Neutrophil (primary cell): ENCODE measurements around the gene PPBP.

ENCODE experiments used
- H3K27ac ChIP-seq: fragments of 200-600 bp; sonication (generic); 2 replicates; pipeline ENCODE4 v1.5.1; 2016; ENCODE audit warnings: mild to moderate bottlenecking, moderate library complexity
- H3K27me3 ChIP-seq: fragments of 200-600 bp; sonication (generic); 2 replicates; pipeline ENCODE4 v1.6.0; 2016; ENCODE audit warnings: mild to moderate bottlenecking
- H3K36me3 ChIP-seq: fragments of 200-600 bp; sonication (generic); 2 replicates; pipeline ENCODE4 v1.5.1; 2017
- H3K4me1 ChIP-seq, 2 experiments: fragments of 200-600 bp in 1 of 2; sonication (generic) in 1 of 2; 1 replicate in 1 of 2; 2 replicates in 1 of 2; pipeline versions ENCODE4 v1.5.1 to v1.6.1; 2013 to 2016; ENCODE audit warnings: low read depth in 1 of 2, low read length in 1 of 2, mild to moderate bottlenecking in 1 of 2, moderate library complexity in 1 of 2; ENCODE audit not compliant: control insufficient read depth in 1 of 2, insufficient read depth in 1 of 2
- H3K4me3 ChIP-seq, 2 experiments: fragments of 200-600 bp in 1 of 2; sonication (generic) in 1 of 2; 1 replicate in 1 of 2; 2 replicates in 1 of 2; pipeline ENCODE4 v1.5.1; 2013 to 2016; ENCODE audit warnings: low read depth in 1 of 2, low read length in 1 of 2, mild to moderate bottlenecking in 1 of 2, moderate library complexity in 1 of 2
- H3K9me3 ChIP-seq: fragments of 200-600 bp; sonication (generic); 2 replicates; pipeline ENCODE4 v1.5.1; 2016
- CTCF ChIP-seq: fragments of 200-600 bp; sonication (generic); IDR thresholded peaks from 2 replicates; pipeline ENCODE4 v1.5.1; 2016; ENCODE audit warnings: antibody characterized with exemption

PPBP gene

GRCh38 chr4:73943555-73943954, 44.4 kb downstream of the PPBP start:
- Histone ChIP-seq H3K27me3 (peaks cover 68% of the 10 kb centered on the region), H3K9me3 (no peaks in the 10 kb centered on the region), H3K4me3 (no peak overlapping the region), H3K36me3 (no peaks in the 10 kb centered on the region), H3K4me1 (peaks cover 8 to 13% of the 10 kb centered on the region in 2 experiments), H3K27ac (no peak overlapping the region)
- no peak for TF ChIP-seq CTCF

- no peak overlapping the region for H3K4me3 ChIP-seq
- TF ChIP-seq CTCF: no peak
- H3K36me3 ChIP-seq: no peaks in the 10 kb centered on the region
- H3K27me3 ChIP-seq: peaks cover 18% of the 10 kb centered on the region
- H3K27ac ChIP-seq: no peak overlapping the region
- no peaks in the 10 kb centered on the region for H3K9me3 ChIP-seq
- no peaks in the 10 kb centered on the region for H3K4me1 ChIP-seq
Observed at GRCh38 chr4:73936969-73937368, 51.0 kb downstream of the PPBP start.
